Suprapubic skin (tissue), 4 donors: Measurements from ENCODE around the gene MAG. TPM values are rescaled to one million over a fixed set of nuclear protein-coding genes. Genes with fewer than 3 reads are reported as not detected.

Source experiments
- DNase-seq, 2 donors: peaks; one replicate each; pipeline ENCODE4 v3.0.0-alpha.2; 2019; ENCODE audit warnings: low spot score in 2 of 2
- H3K27ac ChIP-seq: fragments of 200-600 bp; sonication (generic); one replicate; pipeline ENCODE4 v1.5.1; 2019
- H3K27me3 ChIP-seq: fragments of 200-600 bp; sonication (generic); one replicate; pipeline ENCODE4 v1.5.1; 2019
- H3K36me3 ChIP-seq: fragments of 200-600 bp; sonication (generic); one replicate; pipeline ENCODE4 v1.5.1; 2019
- H3K4me1 ChIP-seq: fragments of 200-600 bp; sonication (generic); one replicate; pipeline ENCODE4 v1.5.1; 2019
- H3K4me3 ChIP-seq: fragments of 200-600 bp; sonication (generic); one replicate; pipeline ENCODE4 v1.5.1; 2019; ENCODE audit warnings: mild to moderate bottlenecking
- H3K9me3 ChIP-seq: fragments of 200-600 bp; sonication (generic); one replicate; pipeline ENCODE4 v1.5.1; 2019
- EP300 ChIP-seq: sonication (generic); formaldehyde crosslinking; IDR thresholded peaks from one replicate; pipeline ENCODE4 v1.6.1; 2017; ENCODE audit warnings: antibody characterized with exemption
- POLR2A ChIP-seq, 2 donors: fragments of 450-650 bp; IDR thresholded peaks; one replicate each; pipeline ENCODE4 v1.6.1; 2017; ENCODE audit warnings: antibody characterized with exemption in 2 of 2, mild to moderate bottlenecking in 2 of 2, moderate library complexity in 2 of 2
- POLR2AphosphoS5 ChIP-seq, 3 donors: sonication (generic); formaldehyde crosslinking; IDR thresholded peaks; one replicate each; pipeline ENCODE4 v1.6.1; 2017; ENCODE audit warnings: antibody characterized with exemption in 3 of 3
- WGBS: methylation state at CpG from one replicate; pipeline ENCODE4 v1.1.5; 2018; 5-methylcytosine and 5-hydroxymethylcytosine counted together
- total RNA-seq, 4 donors: library from RNA; depleted of rRNA; stranded (reverse); fragments of >200 nt; gene quantifications; one replicate each; pipeline ENCODE4 v1.1.0, GENCODE V29; 2016
- TF ChIP-seq, protein P1 (sequence below), 2 donors: fragments of 200-600 bp in 1 of 2; fragments of 450-650 bp in 1 of 2; sonication (generic) in 1 of 2; IDR thresholded peaks; one replicate each; pipeline ENCODE4 v1.5.1; 2016 to 2019; ENCODE audit warnings: antibody characterized with exemption in 2 of 2, mild to moderate bottlenecking in 1 of 2, moderate library complexity in 1 of 2

Gene MAG
- total RNA-seq, 4 donors from 2014 or later = not detected

DNA sequence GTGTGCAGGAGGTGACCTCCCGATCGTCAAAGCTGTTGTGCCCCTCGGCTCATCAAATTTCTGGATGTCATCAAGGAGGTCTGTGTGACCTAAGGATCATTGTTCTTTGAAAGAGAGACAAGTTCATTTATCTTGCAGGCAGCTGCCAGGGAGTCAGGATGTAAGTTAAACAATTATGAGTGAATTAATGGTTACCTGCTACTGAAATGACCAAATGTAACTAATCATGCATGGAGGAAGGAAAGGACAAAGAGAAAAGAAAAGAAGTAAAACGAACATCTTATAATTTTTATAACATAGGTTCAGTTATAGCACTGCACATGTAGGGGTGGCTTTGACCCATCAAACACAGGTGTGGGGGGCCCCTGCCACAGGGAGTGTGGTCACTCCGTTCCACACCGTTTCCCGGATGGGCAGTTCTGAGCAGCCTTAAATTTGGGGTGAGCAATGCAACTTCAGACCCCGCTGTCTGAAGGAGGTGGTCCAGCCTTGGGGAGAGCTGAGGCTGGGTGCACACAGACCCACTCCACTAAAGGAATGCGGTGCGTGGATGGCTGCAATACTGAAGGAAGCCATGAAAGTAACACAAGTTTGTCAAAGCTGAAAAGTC is 42.3 kb downstream of the MAG start:
- 89% methylated on average over 10 of the region's 10 CpGs for WGBS
- Histone ChIP-seq H3K4me1 (no peaks in the 10 kb centered on the region), H3K27ac (no peak overlapping the region), H3K9me3 (no peaks in the 10 kb centered on the region), H3K27me3 (peaks cover 25% of the 10 kb centered on the region), H3K4me3 (no peak overlapping the region), H3K36me3 (no peaks in the 10 kb centered on the region)
- DNase-seq = no peak
- TF ChIP-seq, protein P1, sequence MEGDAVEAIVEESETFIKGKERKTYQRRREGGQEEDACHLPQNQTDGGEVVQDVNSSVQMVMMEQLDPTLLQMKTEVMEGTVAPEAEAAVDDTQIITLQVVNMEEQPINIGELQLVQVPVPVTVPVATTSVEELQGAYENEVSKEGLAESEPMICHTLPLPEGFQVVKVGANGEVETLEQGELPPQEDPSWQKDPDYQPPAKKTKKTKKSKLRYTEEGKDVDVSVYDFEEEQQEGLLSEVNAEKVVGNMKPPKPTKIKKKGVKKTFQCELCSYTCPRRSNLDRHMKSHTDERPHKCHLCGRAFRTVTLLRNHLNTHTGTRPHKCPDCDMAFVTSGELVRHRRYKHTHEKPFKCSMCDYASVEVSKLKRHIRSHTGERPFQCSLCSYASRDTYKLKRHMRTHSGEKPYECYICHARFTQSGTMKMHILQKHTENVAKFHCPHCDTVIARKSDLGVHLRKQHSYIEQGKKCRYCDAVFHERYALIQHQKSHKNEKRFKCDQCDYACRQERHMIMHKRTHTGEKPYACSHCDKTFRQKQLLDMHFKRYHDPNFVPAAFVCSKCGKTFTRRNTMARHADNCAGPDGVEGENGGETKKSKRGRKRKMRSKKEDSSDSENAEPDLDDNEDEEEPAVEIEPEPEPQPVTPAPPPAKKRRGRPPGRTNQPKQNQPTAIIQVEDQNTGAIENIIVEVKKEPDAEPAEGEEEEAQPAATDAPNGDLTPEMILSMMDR (IDR thresholded peaks at IDR 0.05) = no peak
- no peak for TF ChIP-seq EP300
- no peak for TF ChIP-seq POLR2A (IDR thresholded peaks at IDR 0.05)
- no peak for TF ChIP-seq POLR2AphosphoS5 (IDR thresholded peaks at IDR 0.05)

DNA sequence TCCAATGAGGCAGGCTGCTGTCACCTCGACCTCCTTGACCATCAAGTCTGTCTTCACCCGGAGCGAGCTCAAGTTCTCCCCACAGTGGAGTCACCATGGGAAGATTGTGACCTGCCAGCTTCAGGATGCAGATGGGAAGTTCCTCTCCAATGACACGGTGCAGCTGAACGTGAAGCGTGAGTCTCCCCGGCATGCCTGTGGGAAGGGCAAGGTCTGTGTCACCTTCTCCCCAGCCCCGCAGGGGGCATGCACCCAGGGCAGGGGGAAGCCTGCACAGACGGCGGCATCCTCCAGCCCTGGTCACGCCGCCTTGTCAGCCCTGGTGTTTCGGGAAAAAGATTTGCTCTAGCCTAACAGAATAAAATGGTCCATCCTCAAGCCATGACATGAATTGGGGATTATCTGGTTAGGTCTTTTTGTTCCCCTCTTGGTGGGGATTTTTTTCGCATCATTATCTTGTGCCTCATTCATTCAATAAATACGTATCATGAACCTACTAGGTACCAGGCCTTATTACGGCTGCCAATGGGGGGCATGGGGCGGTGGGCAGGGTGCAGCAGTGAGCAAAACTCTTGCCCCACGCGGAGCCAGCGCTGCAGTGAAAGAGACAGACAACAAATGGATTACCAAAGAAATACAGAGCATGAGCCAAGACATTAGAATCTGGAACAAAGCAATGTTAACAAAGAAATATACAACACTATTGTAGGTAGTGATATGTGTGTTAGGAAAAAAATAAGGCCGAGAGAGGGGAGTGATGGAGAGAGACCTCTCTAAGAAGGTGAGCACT is 44.4 kb downstream of the MAG start:
- no peak for DNase-seq
- TF ChIP-seq POLR2AphosphoS5 (IDR thresholded peaks at IDR 0.05) = no peak
- no peak for TF ChIP-seq EP300
- no peak for TF ChIP-seq POLR2A (IDR thresholded peaks at IDR 0.05)
- TF ChIP-seq, protein P1 (IDR thresholded peaks at IDR 0.05) = no peak
- H3K4me3 ChIP-seq = no peak overlapping the region
- no peaks in the 10 kb centered on the region for H3K36me3 ChIP-seq
- WGBS = 92% methylated on average over 21 of the region's 21 CpGs
- no peaks in the 10 kb centered on the region for H3K4me1 ChIP-seq
- no peak overlapping the region for H3K27ac ChIP-seq
- H3K9me3 ChIP-seq = no peaks in the 10 kb centered on the region
- H3K27me3 ChIP-seq = peaks cover 12% of the 10 kb centered on the region

DNA sequence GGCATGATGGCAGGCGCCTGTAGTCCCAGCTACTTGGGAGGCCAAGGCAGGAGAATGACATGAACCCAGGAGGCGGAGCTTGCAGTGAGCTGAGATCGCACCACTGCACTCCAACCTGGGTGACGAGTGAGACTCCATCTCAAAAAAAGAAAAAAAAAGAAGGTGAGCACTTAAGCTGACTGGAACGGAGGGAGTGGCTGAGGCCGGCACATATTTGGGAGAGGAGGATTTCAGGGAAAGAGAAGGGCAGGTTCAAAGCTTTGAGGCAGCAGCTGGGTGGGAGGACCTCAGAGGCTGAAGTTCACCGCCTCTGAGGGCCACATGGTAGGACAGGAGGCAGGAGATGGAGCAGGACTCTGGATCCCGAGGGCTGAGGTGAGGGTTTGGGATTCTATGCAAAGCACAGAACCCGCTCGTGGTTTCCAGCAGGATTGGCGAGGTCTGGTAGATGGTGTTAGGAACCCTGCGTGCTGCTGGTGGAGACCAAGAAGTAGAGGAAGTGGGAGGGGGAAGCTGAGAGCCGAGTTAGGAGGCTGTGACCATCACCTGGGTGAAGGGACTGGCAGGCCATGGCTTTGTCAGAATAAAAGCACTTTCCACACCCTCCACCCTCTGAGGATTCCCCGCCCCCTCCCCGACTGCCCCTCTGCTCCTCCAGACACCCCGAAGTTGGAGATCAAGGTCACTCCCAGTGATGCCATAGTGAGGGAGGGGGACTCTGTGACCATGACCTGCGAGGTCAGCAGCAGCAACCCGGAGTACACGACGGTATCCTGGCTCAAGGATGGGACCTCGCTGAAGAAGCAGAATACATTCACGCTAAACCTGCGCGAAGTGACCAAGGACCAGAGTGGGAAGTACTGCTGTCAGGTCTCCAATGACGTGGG is 45.4 kb downstream of the MAG start:
- H3K9me3 ChIP-seq = no peaks in the 10 kb centered on the region
- no peak overlapping the region for H3K27ac ChIP-seq
- peaks cover 8% of the 10 kb centered on the region for H3K27me3 ChIP-seq
- TF ChIP-seq, protein P1 (IDR thresholded peaks at IDR 0.05) = no peak
- TF ChIP-seq POLR2A (IDR thresholded peaks at IDR 0.05) (no peak), POLR2AphosphoS5 (IDR thresholded peaks at IDR 0.05) (no peak), EP300 (no peak)
- DNase-seq = no peak
- no peaks in the 10 kb centered on the region for H3K4me1 ChIP-seq
- H3K36me3 ChIP-seq = no peaks in the 10 kb centered on the region
- 79% methylated on average over 25 of the region's 25 CpGs for WGBS
- H3K4me3 ChIP-seq = no peak overlapping the region

DNA sequence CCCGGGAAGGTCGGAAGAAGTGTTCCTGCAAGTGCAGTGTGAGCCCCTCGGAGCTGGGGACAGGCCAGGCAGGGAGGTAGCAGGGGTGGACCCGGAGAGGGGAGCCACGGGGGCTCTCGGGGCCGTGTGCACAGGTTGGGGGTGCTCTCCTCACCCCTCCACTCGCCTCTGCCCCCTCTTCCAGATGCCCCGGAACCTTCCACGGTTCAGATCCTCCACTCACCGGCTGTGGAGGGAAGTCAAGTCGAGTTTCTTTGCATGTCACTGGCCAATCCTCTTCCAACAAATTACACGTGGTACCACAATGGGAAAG is 46.0 kb downstream of the MAG start:
- Histone ChIP-seq H3K4me3 (no peak overlapping the region), H3K9me3 (no peaks in the 10 kb centered on the region), H3K27ac (no peak overlapping the region), H3K4me1 (no peaks in the 10 kb centered on the region), H3K36me3 (no peaks in the 10 kb centered on the region), H3K27me3 (peaks cover 8% of the 10 kb centered on the region)
- DNase-seq = no peak
- no peak for TF ChIP-seq EP300
- TF ChIP-seq POLR2A (IDR thresholded peaks at IDR 0.05) = no peak
- TF ChIP-seq POLR2AphosphoS5 (IDR thresholded peaks at IDR 0.05) = no peak
- TF ChIP-seq, protein P1 (IDR thresholded peaks at IDR 0.05) = no peak
- 66% methylated on average over 7 of the region's 13 CpGs for WGBS

DNA sequence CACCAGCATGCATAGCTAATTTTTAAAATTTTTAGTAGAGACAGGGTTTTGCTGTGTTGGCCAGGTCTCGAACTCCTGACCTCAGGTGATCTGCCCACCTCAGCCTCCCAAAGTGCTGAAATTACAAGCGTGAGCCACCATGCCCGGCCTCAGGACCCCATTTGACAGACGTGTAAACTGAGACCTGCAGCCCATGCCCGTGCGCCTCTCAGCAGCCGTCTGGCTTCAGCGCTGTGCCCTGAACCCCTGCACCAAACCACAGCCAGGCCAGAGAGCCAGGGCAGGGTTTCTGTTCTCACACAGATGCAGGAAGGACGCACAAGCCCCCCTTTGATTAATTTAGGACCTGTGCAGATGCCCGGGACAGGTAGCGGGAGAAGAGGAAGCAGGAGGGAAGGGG is 48.5 kb downstream of the MAG start:
- Histone ChIP-seq H3K4me1 (no peaks in the 10 kb centered on the region), H3K4me3 (no peak overlapping the region), H3K9me3 (no peaks in the 10 kb centered on the region), H3K27me3 (peaks cover 8% of the 10 kb centered on the region), H3K36me3 (no peaks in the 10 kb centered on the region), H3K27ac (no peak overlapping the region)
- WGBS = 91% methylated on average over 11 of the region's 11 CpGs
- DNase-seq = no peak
- TF ChIP-seq EP300 (no peak), POLR2AphosphoS5 (IDR thresholded peaks at IDR 0.05) (no peak)
- TF ChIP-seq, protein P1 (IDR thresholded peaks at IDR 0.05) = no peak
